ENCODE results near the gene RPN2. TPM values are rescaled to one million over a fixed set of nuclear protein-coding genes. Genes with fewer than 3 reads are reported as not detected.

Gene RPN2
- total and polyA plus RNA-seq, 9 of the 15 experiments (the other 6 are each of a cell fraction or from before 2014, with no cell fraction given) = 168 to 548 (median 325) TPM

GRCh38 chr20:37251825-37252477 lies 72.8 kb downstream of the RPN2 start (continued):
- no peak for TF ChIP-seq ZNF280B (CRISPR knock-in tag; IDR thresholded peaks at IDR 0.05)
- TF ChIP-seq SMARCA4 (IDR thresholded peaks at IDR 0.05) = no peak
- TF ChIP-seq MXD1 (CRISPR knock-in tag; IDR thresholded peaks at IDR 0.05; ENCODE audit: borderline replicate concordance, poor library complexity, severe bottlenecking) = no peak
- no peak for TF ChIP-seq E2F4 (CRISPR knock-in tag; IDR thresholded peaks at IDR 0.05; ENCODE audit: low read depth)
- TF ChIP-seq CC2D1A (IDR thresholded peaks at IDR 0.05) = no peak
- TF ChIP-seq BCLAF1 (IDR thresholded peaks at IDR 0.05; ENCODE audit: borderline replicate concordance in 1 of 2, control insufficient read depth in 1 of 2, low read depth in 2 of 2, low read length in 1 of 2) = no peak
- no peak for TF ChIP-seq BRCA1 (IDR thresholded peaks at IDR 0.05)
- no peak for TF ChIP-seq BRCA1 (CRISPR knock-in tag; IDR thresholded peaks at IDR 0.05)
- no peak for TF ChIP-seq SNIP1 (IDR thresholded peaks at IDR 0.05; ENCODE audit: low read depth)
- no peak for TF ChIP-seq GTF2B (IDR thresholded peaks at IDR 0.05; ENCODE audit: extremely low read depth, insufficient read length)
- TF ChIP-seq E2F3 (CRISPR knock-in tag; IDR thresholded peaks at IDR 0.05) = no peak
